ENCODE measurements around the gene ANK2. TPM values are rescaled to one million over a fixed set of nuclear protein-coding genes. Genes with fewer than 3 reads are reported as not detected.

Gene ANK2
- total and polyA plus RNA-seq, 2 donors from 2014 or later: 21.1 to 125 TPM

DNA sequence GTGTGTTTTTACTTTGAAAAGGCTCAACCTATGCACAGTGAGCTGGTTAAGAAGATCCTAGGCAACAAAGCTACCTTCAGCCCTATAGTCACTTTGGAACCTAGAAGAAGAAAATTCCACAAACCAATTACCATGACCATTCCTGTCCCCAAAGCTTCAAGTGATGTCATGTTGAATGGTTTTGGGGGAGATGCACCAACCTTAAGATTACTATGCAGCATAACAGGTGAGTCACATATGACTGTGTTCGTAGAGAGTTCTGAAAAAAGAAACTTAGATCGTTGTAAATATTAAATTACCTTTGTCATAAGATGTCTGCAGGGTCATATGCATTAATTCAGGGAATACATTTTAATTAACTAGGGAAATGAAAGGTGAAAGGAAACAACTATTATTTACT, 287.1 kb downstream of the ANK2 start:
- H3K27ac ChIP-seq (ENCODE audit: low read depth in 2 of 2, low read length in 2 of 2): no peak overlapping the region
- H3K36me3 ChIP-seq (ENCODE audit: control insufficient read depth in 2 of 3, insufficient read depth in 3 of 3, low read length in 3 of 3): peaks cover 0 to 13% (median 0%) of the 10 kb centered on the region in 3 donors
- peaks cover 0 to 5% (median 0%) of the 10 kb centered on the region in 3 donors for H3K4me1 ChIP-seq (ENCODE audit: control insufficient read depth in 2 of 3, insufficient read depth in 2 of 3, low read depth in 1 of 3, low read length in 3 of 3)
- H3K4me3 ChIP-seq (ENCODE audit: low read length in 3 of 3): peak overlapping the region in 2 of 3 donors; percentile 0 to 38
- H3K9me3 ChIP-seq (ENCODE audit: control insufficient read depth in 2 of 3, insufficient read depth in 1 of 3, low read length in 3 of 3): no peaks in the 10 kb centered on the region
- no peak for DNase-seq
- H3K27me3 ChIP-seq (ENCODE audit: control insufficient read depth, insufficient read depth, low read length): no peaks in the 10 kb centered on the region
- no peak for FAIRE-seq
- no peak overlapping the region for H3K9ac ChIP-seq (ENCODE audit: low read length in 3 of 3)
- TF ChIP-seq, protein P1, sequence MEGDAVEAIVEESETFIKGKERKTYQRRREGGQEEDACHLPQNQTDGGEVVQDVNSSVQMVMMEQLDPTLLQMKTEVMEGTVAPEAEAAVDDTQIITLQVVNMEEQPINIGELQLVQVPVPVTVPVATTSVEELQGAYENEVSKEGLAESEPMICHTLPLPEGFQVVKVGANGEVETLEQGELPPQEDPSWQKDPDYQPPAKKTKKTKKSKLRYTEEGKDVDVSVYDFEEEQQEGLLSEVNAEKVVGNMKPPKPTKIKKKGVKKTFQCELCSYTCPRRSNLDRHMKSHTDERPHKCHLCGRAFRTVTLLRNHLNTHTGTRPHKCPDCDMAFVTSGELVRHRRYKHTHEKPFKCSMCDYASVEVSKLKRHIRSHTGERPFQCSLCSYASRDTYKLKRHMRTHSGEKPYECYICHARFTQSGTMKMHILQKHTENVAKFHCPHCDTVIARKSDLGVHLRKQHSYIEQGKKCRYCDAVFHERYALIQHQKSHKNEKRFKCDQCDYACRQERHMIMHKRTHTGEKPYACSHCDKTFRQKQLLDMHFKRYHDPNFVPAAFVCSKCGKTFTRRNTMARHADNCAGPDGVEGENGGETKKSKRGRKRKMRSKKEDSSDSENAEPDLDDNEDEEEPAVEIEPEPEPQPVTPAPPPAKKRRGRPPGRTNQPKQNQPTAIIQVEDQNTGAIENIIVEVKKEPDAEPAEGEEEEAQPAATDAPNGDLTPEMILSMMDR (IDR thresholded peaks at IDR 0.05; ENCODE audit: borderline replicate concordance, extremely low read depth, insufficient read depth): no peak
- intact Hi-C loops (cut with DNase I): no loop called here

- TF ChIP-seq, protein P1 (IDR thresholded peaks at IDR 0.05; ENCODE audit: borderline replicate concordance, extremely low read depth, insufficient read depth): no peak
- intact Hi-C loops (cut with DNase I): no loop called here
- Histone ChIP-seq H3K9ac (ENCODE audit: low read length in 3 of 3) (no peak overlapping the region), H3K27me3 (ENCODE audit: control insufficient read depth, insufficient read depth, low read length) (no peaks in the 10 kb centered on the region), H3K9me3 (ENCODE audit: control insufficient read depth in 2 of 3, insufficient read depth in 1 of 3, low read length in 3 of 3) (no peaks in the 10 kb centered on the region), H3K27ac (ENCODE audit: low read depth in 2 of 2, low read length in 2 of 2) (no peak overlapping the region), H3K4me1 (ENCODE audit: control insufficient read depth in 2 of 3, insufficient read depth in 2 of 3, low read depth in 1 of 3, low read length in 3 of 3) (peaks cover 0 to 5% (median 0%) of the 10 kb centered on the region in 3 donors), H3K36me3 (ENCODE audit: control insufficient read depth in 2 of 3, insufficient read depth in 3 of 3, low read length in 3 of 3) (peaks cover 0 to 21% (median 3%) of the 10 kb centered on the region in 3 donors), H3K4me3 (ENCODE audit: low read length in 3 of 3) (peak overlapping the region in 1 of 3 donors; percentile 52)
- DNase-seq (no peak), FAIRE-seq (no peak)
Observed at GRCh38 chr4:113339430-113339813, 290.0 kb downstream of the ANK2 start.

- Histone ChIP-seq H3K36me3 (ENCODE audit: control insufficient read depth in 2 of 3, insufficient read depth in 3 of 3, low read length in 3 of 3) (peaks cover 0 to 11% (median 4%) of the 10 kb centered on the region in 3 donors), H3K27me3 (ENCODE audit: control insufficient read depth, insufficient read depth, low read length) (no peaks in the 10 kb centered on the region), H3K27ac (ENCODE audit: low read depth in 2 of 2, low read length in 2 of 2) (no peak overlapping the region), H3K9ac (ENCODE audit: low read length in 3 of 3) (no peak overlapping the region), H3K4me1 (ENCODE audit: control insufficient read depth in 2 of 3, insufficient read depth in 2 of 3, low read depth in 1 of 3, low read length in 3 of 3) (no peaks in the 10 kb centered on the region), H3K9me3 (ENCODE audit: control insufficient read depth in 2 of 3, insufficient read depth in 1 of 3, low read length in 3 of 3) (no peaks in the 10 kb centered on the region), H3K4me3 (ENCODE audit: low read length in 3 of 3) (no peak overlapping the region)
- no peak for FAIRE-seq
- DNase-seq: no peak
- intact Hi-C loops (cut with DNase I): no loop called here
- TF ChIP-seq, protein P1 (IDR thresholded peaks at IDR 0.05; ENCODE audit: borderline replicate concordance, extremely low read depth, insufficient read depth): no peak
Observed at GRCh38 chr4:113344100-113344499, 294.6 kb downstream of the ANK2 start.

- Histone ChIP-seq H3K4me1 (ENCODE audit: control insufficient read depth in 2 of 3, insufficient read depth in 2 of 3, low read depth in 1 of 3, low read length in 3 of 3) (no peaks in the 10 kb centered on the region), H3K4me3 (ENCODE audit: low read length in 3 of 3) (no peak overlapping the region), H3K36me3 (ENCODE audit: control insufficient read depth in 2 of 3, insufficient read depth in 3 of 3, low read length in 3 of 3) (peaks cover 0 to 8% (median 8%) of the 10 kb centered on the region in 3 donors), H3K27me3 (ENCODE audit: control insufficient read depth, insufficient read depth, low read length) (no peaks in the 10 kb centered on the region), H3K9ac (ENCODE audit: low read length in 3 of 3) (no peak overlapping the region), H3K27ac (ENCODE audit: low read depth in 2 of 2, low read length in 2 of 2) (no peak overlapping the region), H3K9me3 (ENCODE audit: control insufficient read depth in 2 of 3, insufficient read depth in 1 of 3, low read length in 3 of 3) (no peaks in the 10 kb centered on the region)
- DNase-seq (no peak), FAIRE-seq (no peak)
- TF ChIP-seq, protein P1 (IDR thresholded peaks at IDR 0.05; ENCODE audit: borderline replicate concordance, extremely low read depth, insufficient read depth): no peak
- intact Hi-C loops (cut with DNase I): no loop called here
Observed at GRCh38 chr4:113347245-113347644, 297.8 kb downstream of the ANK2 start.
